Psoas muscle (tissue), 8 donors: ENCODE data around the gene LPAR1. TPM values are rescaled to one million over a fixed set of nuclear protein-coding genes. Genes with fewer than 3 reads are reported as not detected.

Experiments used
- ATAC-seq, 4 donors: fragments of 200-7000 bp; cut with Tn5 transposase; one replicate each; pipeline ENCODE4 v1.9.1; 2020; ENCODE audit warnings: moderate library complexity in 3 of 4, mild to moderate bottlenecking in 2 of 4
- DNase-seq, 2 donors: peaks; one replicate each; pipeline ENCODE4 v3.0.0-alpha.2; 2020
- H3K27ac ChIP-seq: fragments of 200-600 bp; one replicate; pipeline ENCODE4 v1.8.0; 2022
- H3K27me3 ChIP-seq, 3 donors: fragments of 200-600 bp in 1 of 3; one replicate each; pipeline versions ENCODE4 v1.6.1 to v1.8.0; 2013 to 2022; ENCODE audit warnings: low read length in 2 of 3, mild to moderate bottlenecking in 2 of 3, moderate library complexity in 1 of 3; ENCODE audit not compliant: insufficient read depth in 3 of 3
- H3K36me3 ChIP-seq, 2 donors: fragments of 200-600 bp in 1 of 2; one replicate each; pipeline versions ENCODE4 v1.6.1 to v1.8.0; 2013 to 2022; ENCODE audit warnings: low read depth in 1 of 2, mild to moderate bottlenecking in 1 of 2, moderate library complexity in 1 of 2; ENCODE audit not compliant: insufficient read depth in 1 of 2
- H3K4me1 ChIP-seq: fragments of 200-600 bp; one replicate; pipeline ENCODE4 v1.8.0; 2022
- H3K4me3 ChIP-seq: fragments of 200-600 bp; one replicate; pipeline ENCODE4 v1.8.0; 2022; ENCODE audit warnings: mild to moderate bottlenecking
- H3K9me3 ChIP-seq: fragments of 200-600 bp; one replicate; pipeline ENCODE4 v1.8.0; 2022
- WGBS, 3 donors: extraction: QIAGEN DNeasy Blood & Tissue Kit; methylation state at CpG; one replicate each; pipeline versions ENCODE4 v1.1.6 to v1.1.7; 2013; 5-methylcytosine and 5-hydroxymethylcytosine counted together
- intact Hi-C, 2 donors: fragments of 100-400 bp; cut with DNase I; formaldehyde crosslinking; loops; one replicate each; pipeline versions ENCODE4 v1.11.0 to v1.14.2; 2022
- polyA plus RNA-seq, 3 donors: library from polyadenylated mRNA; stranded (reverse); fragments of 200-250 nt; gene quantifications; one replicate each; pipeline ENCODE4 v1.2.3, GENCODE V29; 2013
- total RNA-seq, 4 donors: library from RNA; stranded (reverse); fragmentation: NEBNext Ultra II Directional in 2 of 4; extraction: Animal tissue kit (Norgen Biotek cat#: 25700) in 2 of 4; gene quantifications; one replicate each; pipeline versions ENCODE4 v1.2.1 to v1.2.4, GENCODE V29; 2021 to 2023
- TF ChIP-seq, protein P1 (sequence below): fragments of 200-600 bp; IDR thresholded peaks from one replicate; pipeline ENCODE4 v1.8.0; 2022; ENCODE audit warnings: antibody characterized with exemption
- donor health status: healthy with polysubstance abuse.
- donor health status: DM: no; HTN: no; CAD: no; lungs with moderate emphysema.
- donor health status: Bipolar disorder and iron deficiency.
- donor health status: healthy.
- donor health status: DM: yes; HTN: yes; CAD: no.
- donor health status: DM: no; HTN: no; CAD: no.
- donor health status: DM: no; HTN: no; CAD: no.
- donor health status: DM: yes; HTN: yes; CAD: no.

Gene LPAR1
- total and polyA plus RNA-seq, 7 donors = 2.5 to 7.7 (median 4.7) TPM

DNA sequence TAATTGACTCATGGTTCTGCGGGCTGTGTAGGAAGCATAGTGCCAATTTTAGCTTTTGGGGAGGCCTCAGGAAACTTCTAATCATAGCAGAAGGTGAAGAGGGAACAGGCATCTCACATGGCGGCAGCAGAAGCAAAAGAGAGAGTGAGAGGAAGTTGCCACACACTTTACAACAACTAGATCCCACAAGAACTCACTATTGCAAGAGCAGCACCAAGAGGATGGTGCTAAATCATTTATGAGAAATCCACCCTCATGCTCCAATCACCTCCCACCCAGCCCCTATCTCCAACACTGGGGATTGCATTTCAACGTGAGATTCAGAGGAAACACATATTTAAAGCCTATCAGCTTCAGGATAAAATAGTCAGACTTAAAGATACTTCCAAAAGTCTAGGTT lies 36.1 kb upstream of the LPAR1 start:
- Histone ChIP-seq H3K27ac (no peak overlapping the region), H3K9me3 (no peaks in the 10 kb centered on the region), H3K27me3 (no peaks in the 10 kb centered on the region), H3K4me3 (no peak overlapping the region), H3K36me3 (no peaks in the 10 kb centered on the region), H3K4me1 (no peaks in the 10 kb centered on the region)
- WGBS, 3 donors = 75 to 85% (median 81%) methylated on average over 3 of the region's 3 CpGs
- TF ChIP-seq, protein P1, sequence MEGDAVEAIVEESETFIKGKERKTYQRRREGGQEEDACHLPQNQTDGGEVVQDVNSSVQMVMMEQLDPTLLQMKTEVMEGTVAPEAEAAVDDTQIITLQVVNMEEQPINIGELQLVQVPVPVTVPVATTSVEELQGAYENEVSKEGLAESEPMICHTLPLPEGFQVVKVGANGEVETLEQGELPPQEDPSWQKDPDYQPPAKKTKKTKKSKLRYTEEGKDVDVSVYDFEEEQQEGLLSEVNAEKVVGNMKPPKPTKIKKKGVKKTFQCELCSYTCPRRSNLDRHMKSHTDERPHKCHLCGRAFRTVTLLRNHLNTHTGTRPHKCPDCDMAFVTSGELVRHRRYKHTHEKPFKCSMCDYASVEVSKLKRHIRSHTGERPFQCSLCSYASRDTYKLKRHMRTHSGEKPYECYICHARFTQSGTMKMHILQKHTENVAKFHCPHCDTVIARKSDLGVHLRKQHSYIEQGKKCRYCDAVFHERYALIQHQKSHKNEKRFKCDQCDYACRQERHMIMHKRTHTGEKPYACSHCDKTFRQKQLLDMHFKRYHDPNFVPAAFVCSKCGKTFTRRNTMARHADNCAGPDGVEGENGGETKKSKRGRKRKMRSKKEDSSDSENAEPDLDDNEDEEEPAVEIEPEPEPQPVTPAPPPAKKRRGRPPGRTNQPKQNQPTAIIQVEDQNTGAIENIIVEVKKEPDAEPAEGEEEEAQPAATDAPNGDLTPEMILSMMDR = no peak
- ATAC-seq (no peak), DNase-seq (no peak)
- intact Hi-C loops = no loop called here

DNA sequence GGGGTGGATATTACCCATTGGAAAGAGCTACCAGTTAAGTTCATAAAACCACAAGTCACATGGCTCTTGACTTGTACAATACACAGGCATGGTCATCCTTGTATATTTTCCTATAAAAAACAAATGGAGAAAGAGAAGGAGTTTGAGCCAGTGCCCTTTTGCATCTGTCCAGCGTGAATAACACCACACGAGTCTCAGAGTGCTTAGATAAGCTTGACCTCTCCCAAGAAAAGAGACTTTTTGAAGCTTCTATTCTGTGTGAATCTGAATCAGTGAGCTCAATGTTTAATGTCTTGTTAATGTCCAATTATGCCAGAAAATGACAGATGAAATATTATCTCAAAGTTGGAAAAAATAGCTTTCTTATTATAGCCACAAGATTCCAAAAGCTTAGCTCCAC lies 30.9 kb upstream of the LPAR1 start:
- Histone ChIP-seq H3K4me1 (no peaks in the 10 kb centered on the region), H3K27ac (no peak overlapping the region), H3K36me3 (no peaks in the 10 kb centered on the region), H3K9me3 (no peaks in the 10 kb centered on the region), H3K27me3 (no peaks in the 10 kb centered on the region), H3K4me3 (no peak overlapping the region)
- intact Hi-C loops = no loop called here
- WGBS, 3 donors = 52 to 84% (median 55%) methylated on average over 2 of the region's 2 CpGs
- DNase-seq (no peak), ATAC-seq (no peak)
- TF ChIP-seq, protein P1 = no peak

DNA sequence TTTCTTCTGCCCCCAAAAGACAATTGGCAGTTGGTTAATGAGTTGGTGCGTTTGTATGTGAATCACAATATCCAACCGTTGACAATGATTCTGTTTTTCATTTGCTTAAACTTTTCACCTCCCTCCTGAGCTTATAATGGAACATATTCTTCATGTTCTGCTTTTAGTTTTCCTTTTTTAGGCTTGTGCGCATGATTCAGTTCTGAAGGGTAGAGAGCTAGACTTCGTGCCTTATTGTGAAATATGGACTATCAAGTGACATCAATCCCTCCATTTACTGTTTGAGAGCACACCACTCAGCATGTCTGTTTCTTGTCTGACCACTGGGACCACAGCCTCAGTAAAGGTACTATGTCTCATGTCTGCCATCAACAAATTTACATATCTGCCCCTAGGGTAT lies 30.5 kb upstream of the LPAR1 start:
- Histone ChIP-seq H3K4me3 (no peak overlapping the region), H3K27me3 (no peaks in the 10 kb centered on the region), H3K9me3 (no peaks in the 10 kb centered on the region), H3K27ac (peak overlapping the region; percentile 25), H3K4me1 (no peaks in the 10 kb centered on the region), H3K36me3 (no peaks in the 10 kb centered on the region)
- intact Hi-C loops = no loop called here
- TF ChIP-seq, protein P1 = no peak
- WGBS, 3 donors = 79 to 84% (median 80%) methylated on average over 4 of the region's 4 CpGs
- DNase-seq (no peak), ATAC-seq (peak; percentile 9 to 74 (median 40))

DNA sequence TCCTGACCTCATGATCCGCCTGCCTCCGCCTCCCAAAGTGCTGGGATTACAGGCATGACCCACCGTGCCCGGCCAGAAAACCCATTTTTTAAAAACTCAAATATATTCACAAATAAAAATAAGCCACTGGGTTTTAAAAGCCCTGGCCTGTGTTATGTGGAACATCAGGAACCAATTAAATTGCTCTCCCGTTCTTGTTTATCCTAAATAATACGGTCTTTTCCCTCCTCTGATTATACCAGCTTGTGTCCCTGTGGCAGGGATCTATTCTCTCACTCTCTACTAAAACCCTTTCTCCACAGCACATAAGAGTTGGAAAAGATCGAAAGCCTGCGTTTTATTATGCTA lies 30.1 kb upstream of the LPAR1 start:
- WGBS, 3 donors = 85 to 88% (median 85%) methylated on average over 8 of the region's 8 CpGs
- peak in 1 of 4 donors; percentile 34 for ATAC-seq
- H3K4me3 ChIP-seq = no peak overlapping the region
- H3K36me3 ChIP-seq = no peaks in the 10 kb centered on the region
- intact Hi-C loops = no loop called here
- H3K4me1 ChIP-seq = no peaks in the 10 kb centered on the region
- H3K27me3 ChIP-seq = no peaks in the 10 kb centered on the region
- H3K27ac ChIP-seq = peak overlapping the region; percentile 25
- no peak for DNase-seq
- TF ChIP-seq, protein P1 = no peak
- no peaks in the 10 kb centered on the region for H3K9me3 ChIP-seq

DNA sequence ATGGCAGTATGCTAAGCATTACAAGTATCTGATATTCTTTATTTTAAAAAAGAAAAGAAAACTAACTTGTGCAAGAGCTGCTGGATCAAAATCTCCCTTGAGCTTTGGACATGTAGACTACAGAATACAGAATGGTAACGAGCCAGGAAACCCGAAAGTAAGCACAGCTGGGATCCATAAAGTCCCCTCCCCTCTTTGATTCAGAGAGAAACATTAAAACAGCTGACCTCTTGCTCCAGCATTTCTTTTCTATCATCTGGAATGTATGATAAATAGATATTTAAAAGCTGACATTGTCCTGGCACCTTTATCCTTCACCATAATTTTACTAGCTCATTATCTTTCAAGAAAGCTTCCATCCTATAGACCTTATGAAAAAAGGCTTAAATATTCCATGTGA lies 28.2 kb upstream of the LPAR1 start:
- H3K27ac ChIP-seq = no peak overlapping the region
- intact Hi-C loops = no loop called here
- DNase-seq (no peak), ATAC-seq (peak in 1 of 4 donors; percentile 33)
- no peaks in the 10 kb centered on the region for H3K9me3 ChIP-seq
- TF ChIP-seq, protein P1 = no peak
- H3K27me3 ChIP-seq = no peaks in the 10 kb centered on the region
- no peak overlapping the region for H3K4me3 ChIP-seq
- no peaks in the 10 kb centered on the region for H3K36me3 ChIP-seq
- no peaks in the 10 kb centered on the region for H3K4me1 ChIP-seq
- 18 to 38% (median 30%) methylated on average over 2 of the region's 2 CpGs for WGBS, 3 donors
